ENCODE results near the gene FCGR2B. TPM values are rescaled to one million over a fixed set of nuclear protein-coding genes. Genes with fewer than 3 reads are reported as not detected.

FCGR2B gene
- total and polyA plus RNA-seq, 2 of the 13 experiments (the other 11 are each of a cell fraction or from before 2014, with no cell fraction given): not detected

GRCh38 chr1:161706482-161707347 is 43.8 kb downstream of the FCGR2B start, which contains the start of gene FCRLA:
Gene FCRLA (plus strand): TSS chr1:161707229. CDS start chr1:161707265, 36 bp downstream.
- Histone ChIP-seq H3K27ac (ENCODE audit: extremely low read length, insufficient read depth, low read length) (no peak within 1 kb of the TSS), H2AFZ (ENCODE audit: low read length) (no peak within 1 kb of the TSS), H3K79me2 (ENCODE audit: insufficient read depth, low read length) (no peaks in the 10 kb centered on the region), H3K4me1 (ENCODE audit: insufficient read depth, low read length) (peaks cover 11% of the 10 kb centered on the region), H3K9ac (ENCODE audit: insufficient read depth, low read depth, low read length) (no peak within 1 kb of the TSS), H3K36me3 (replicated peaks in 1 of 2; ENCODE audit: control insufficient read depth in 1 of 2, insufficient read depth in 2 of 2, low read length in 2 of 2) (no peaks in the 10 kb centered on the region), H3K9me3 (ENCODE audit: low read length) (no peaks in the 10 kb centered on the region), H4K20me1 (ENCODE audit: insufficient read depth, low read length) (no peaks in the 10 kb centered on the region), H3K27me3 (ENCODE audit: control insufficient read depth in 1 of 2, insufficient read depth in 2 of 2, low read length in 2 of 2) (no peaks in the 10 kb centered on the region; a peak in 1 of 5 replicates), H3K4me3 (replicated peaks in 1 of 3; ENCODE audit: insufficient read depth in 1 of 3, low read depth in 2 of 3, low read length in 3 of 3) (no peak within 1 kb of the TSS), H3K4me2 (ENCODE audit: low read depth, low read length) (no peak within 1 kb of the TSS)
- BruUV-seq (replicated peaks): no TSS peak
- intact Hi-C loops (cut with micrococcal nuclease; ENCODE audit: unreplicated experiment) (no loop called here), in situ Hi-C loops (cut with HindIII; ENCODE audit: extremely low pct_ligation_motif_present, low pct_unique_long_range_greater_than_20kb) (no loop called here)
- no peak for DNase-seq (ENCODE audit: low spot score)
- POLR2A ChIA-PET: no interaction called here
- FAIRE-seq: no peak
- CTCF ChIA-PET (ENCODE audit: low intra/inter-chr PET ratio, low total read pairs): no interaction called here
- 20% methylated on average over 4 of the region's 4 CpGs for WGBS (ENCODE audit: low lambda C conversion rate)
- TF ChIP-seq CEBPB (IDR thresholded peaks at IDR 0.05; ENCODE audit: borderline replicate concordance, low read depth, low read length) (peak; percentile 42; the same call in 1 of the 2 replicates), RARA (CRISPR knock-in tag; IDR thresholded peaks at IDR 0.05) (0 out of 2 replicates have a peak, but pooled peaks have one; percentile 20), ZNF773 (CRISPR knock-in tag; IDR thresholded peaks at IDR 0.05; ENCODE audit: borderline replicate concordance) (no peak), ARID5B (CRISPR knock-in tag; IDR thresholded peaks at IDR 0.05) (no peak), TFAP4 (IDR thresholded peaks at IDR 0.05; ENCODE audit: borderline replicate concordance, low read depth) (peak; percentile 74; the same call in 1 of the 2 replicates), CEBPG (CRISPR knock-in tag; IDR thresholded peaks at IDR 0.05) (0 out of 2 replicates have a peak, but pooled peaks have one; percentile 30), SAP130 (CRISPR knock-in tag; IDR thresholded peaks at IDR 0.05; ENCODE audit: low read depth) (peak; percentile 33; the same call in 1 of the 2 replicates), ZNF644 (CRISPR knock-in tag; IDR thresholded peaks at IDR 0.05; ENCODE audit: low read depth) (peak; percentile 55; the same call in 1 of the 2 replicates)
- ATAC-seq: no peak
